Bone marrow (tissue), 2 donors: ENCODE results near the gene CAPRIN2.

Experiments
- DNase-seq, 2 donors: peaks; one replicate each; lab custom pipeline; 2025; lab: John Stamatoyannopoulos, UW

The CAPRIN2 gene

DNA sequence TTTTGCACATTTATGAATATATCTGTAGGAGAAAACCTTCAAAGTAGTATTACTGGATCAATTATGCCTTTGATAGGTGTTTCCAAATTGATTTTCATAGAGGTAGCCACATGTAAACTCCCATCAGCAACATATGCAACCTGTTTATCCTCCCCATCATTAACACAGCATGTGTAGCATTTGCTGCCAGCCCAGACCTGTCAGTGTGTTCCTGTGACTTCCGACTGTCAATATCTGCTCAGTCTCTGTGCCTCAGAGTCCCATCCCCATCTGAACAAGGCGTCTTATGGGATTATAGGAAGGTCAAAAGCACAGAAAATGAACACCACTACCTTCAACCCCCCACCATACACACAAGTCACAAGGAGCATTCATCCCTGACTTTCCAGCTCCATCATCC, 9.5 kb upstream of the CAPRIN2 start:
- DNase-seq, result no peak

DNA sequence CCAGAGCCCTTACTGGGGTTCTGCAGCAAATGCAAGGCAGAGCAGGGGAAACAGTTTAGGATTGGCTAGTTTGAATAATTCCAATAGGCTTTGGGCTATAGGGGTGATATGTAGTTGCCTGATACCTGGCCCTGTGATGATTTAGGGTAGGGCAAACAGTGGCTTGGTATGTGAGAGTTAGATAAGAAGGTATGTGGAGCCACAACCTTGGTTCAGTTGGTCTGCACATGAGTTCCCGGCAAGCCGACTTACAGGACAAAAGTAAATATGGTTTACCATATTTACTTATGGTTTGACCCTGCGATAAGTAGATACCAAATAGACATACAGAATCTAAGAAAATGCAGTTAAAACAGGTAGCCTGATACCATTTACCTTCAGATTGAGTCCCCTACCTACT, 8.3 kb upstream of the CAPRIN2 start:
- DNase-seq, result no peak

DNA sequence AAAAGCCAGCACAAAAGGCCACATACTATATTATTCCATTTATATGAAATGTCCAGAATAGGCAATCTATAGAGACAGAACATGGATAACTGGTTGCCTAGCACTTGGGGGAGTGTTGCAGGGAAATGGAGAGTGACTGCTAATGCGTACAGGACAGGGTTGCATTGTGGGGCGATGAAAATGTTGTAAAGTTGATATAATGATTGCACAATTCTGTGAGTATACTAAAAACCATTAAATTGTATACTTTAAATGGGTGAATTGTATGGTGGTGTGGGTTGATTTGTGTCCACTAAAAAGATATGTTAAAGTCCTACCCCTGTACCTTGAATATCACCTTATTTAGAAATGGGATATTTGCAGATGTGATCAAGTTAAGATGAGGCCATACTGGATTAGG, 7.0 kb upstream of the CAPRIN2 start:
- DNase-seq, result no peak

GRCh38 chr12:30757316-30757715, 2.6 kb upstream of the CAPRIN2 start:
- DNase-seq, result no peak

GRCh38 chr12:30756074-30756473, 1.3 kb upstream of the CAPRIN2 start:
- no peak for DNase-seq

GRCh38 chr12:30755395-30755762, 628 bp upstream of the CAPRIN2 start:
- DNase-seq, result no peak

DNA sequence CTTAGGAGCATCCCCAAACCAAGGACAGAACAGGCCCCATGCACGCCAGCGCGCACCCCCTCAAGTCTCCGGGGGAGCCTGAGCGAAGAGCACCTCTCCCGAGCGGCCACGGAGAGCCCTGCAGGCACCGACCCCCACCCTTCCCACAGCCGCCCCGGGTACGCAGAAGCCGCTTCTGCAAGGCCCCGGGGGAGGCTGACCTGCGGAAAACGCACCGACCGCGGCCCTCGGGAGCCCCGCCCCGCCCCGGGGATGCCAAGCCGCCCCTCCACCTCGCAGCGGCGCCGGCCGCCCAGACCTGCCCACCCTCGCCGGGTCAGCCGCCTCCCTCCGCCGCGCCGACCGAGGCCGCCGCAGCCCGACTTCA, 385 bp downstream of the CAPRIN2 start:
- DNase-seq, result no peak

GRCh38 chr12:30753751-30754382, 884 bp downstream of the CAPRIN2 start:
- DNase-seq, result no peak

DNA sequence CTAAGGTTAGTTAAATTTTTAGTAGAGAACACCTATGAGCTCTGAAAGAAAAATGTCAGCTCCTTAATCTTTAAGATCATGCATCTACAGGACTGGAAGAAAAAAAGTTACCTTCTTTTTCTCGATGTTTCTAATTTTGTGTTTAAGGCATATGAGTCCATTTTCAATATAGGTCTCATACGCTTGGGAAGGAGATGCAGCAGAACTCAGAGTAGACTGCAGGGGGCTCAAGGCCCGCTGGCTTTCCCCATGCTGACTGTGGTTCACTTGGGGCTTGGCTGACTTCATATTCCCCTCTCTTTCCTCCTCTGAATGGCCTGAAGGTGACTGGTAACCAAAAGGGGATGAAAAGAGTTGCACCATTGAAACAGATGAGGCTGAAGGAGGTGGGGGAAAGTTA, 1.5 kb downstream of the CAPRIN2 start:
- DNase-seq, result peak in 1 of 2 donors; percentile 6

GRCh38 chr12:30752255-30752654, 2.5 kb downstream of the CAPRIN2 start:
- no peak for DNase-seq

DNA sequence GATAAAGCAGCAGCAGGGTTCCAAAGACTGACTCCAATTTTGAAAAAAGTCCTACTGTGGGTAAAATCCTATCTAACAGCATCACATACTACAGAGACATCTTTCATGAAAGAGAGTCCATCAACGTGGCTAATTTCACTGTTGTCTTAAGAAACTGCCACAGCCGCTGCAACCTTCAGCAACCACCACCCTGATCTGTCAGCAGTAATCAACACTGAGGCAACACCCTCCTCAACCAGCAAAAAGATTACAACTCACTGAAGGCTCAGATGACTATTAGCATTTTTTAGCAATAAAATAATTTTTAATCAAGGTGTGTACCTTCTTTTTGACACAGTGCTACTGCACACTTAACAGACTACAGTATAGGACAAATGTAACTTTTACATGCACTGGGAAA, 6.6 kb downstream of the CAPRIN2 start:
- no peak for DNase-seq

DNA sequence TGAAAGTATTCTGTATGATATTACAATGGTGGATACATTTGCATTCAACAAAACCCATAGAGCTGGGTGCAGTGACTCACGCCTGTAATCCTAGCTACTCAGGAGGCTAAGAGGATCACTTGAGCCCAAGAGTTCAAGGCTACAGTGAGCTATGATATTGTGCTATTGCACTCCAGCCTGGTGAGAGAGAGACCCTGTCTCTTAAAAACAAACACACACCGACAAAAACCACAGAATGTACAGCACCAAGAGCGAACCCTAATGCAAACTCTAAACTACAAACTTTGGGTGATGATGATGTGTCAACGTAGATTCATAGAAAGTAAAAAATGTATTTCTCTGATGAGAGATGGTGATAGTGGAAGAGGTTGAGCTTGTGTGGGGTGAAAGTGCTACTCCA, 8.6 kb downstream of the CAPRIN2 start:
- DNase-seq, result no peak

- DNase-seq, result no peak
Measured at GRCh38 chr12:30744321-30744720, 10.4 kb downstream of the CAPRIN2 start.

- no peak for DNase-seq
Measured at GRCh38 chr12:30740274-30740673, 14.5 kb downstream of the CAPRIN2 start.

- no peak for DNase-seq
Measured at GRCh38 chr12:30739020-30739419, 15.7 kb downstream of the CAPRIN2 start.

GRCh38 chr12:30732954-30733637, 21.7 kb downstream of the CAPRIN2 start:
- no peak for DNase-seq

DNA sequence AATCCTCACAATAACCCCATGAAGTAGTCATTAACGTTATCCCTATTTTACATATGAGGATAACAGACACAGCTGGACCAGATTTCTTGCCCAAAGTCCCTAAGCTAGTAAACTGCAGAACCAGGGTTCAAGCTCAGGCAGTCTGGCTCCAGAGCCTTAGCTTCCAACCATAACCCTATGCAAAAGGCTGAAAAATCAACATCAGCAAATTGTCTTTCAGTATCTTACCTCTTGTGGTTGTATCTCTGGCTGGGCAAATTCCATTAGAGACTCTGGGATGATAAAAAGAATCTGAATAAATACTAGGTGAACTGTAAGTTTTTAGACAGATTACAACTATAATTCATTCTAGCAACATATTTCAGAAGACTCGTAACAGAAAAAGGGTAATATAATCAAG, 24.7 kb downstream of the CAPRIN2 start:
- no peak for DNase-seq

- DNase-seq, result no peak
Measured at GRCh38 chr12:30729547-30729946, 25.2 kb downstream of the CAPRIN2 start.

GRCh38 chr12:30726647-30727046, 28.1 kb downstream of the CAPRIN2 start:
- no peak for DNase-seq

DNA sequence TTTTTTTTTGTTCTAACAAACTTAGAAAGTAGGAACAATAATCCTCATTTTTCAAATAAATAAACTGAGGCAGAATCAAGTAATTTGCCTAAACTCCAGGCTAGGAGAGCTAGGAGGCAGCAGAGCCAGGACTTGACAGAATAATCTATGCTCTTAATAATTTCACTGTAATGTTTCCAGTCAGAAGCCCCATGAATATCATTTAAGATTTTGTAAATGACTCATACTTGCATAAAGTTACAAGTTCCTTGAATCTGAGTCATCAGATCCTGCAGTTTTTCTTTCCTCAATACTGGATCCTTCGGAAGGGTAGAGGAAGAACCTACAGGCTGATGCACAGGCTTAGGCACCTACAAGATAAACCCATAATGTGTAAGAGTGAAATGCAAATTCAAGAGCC, 29.0 kb downstream of the CAPRIN2 start:
- no peak for DNase-seq

- no peak for DNase-seq
Measured at GRCh38 chr12:30719060-30719459, 35.7 kb downstream of the CAPRIN2 start.

DNA sequence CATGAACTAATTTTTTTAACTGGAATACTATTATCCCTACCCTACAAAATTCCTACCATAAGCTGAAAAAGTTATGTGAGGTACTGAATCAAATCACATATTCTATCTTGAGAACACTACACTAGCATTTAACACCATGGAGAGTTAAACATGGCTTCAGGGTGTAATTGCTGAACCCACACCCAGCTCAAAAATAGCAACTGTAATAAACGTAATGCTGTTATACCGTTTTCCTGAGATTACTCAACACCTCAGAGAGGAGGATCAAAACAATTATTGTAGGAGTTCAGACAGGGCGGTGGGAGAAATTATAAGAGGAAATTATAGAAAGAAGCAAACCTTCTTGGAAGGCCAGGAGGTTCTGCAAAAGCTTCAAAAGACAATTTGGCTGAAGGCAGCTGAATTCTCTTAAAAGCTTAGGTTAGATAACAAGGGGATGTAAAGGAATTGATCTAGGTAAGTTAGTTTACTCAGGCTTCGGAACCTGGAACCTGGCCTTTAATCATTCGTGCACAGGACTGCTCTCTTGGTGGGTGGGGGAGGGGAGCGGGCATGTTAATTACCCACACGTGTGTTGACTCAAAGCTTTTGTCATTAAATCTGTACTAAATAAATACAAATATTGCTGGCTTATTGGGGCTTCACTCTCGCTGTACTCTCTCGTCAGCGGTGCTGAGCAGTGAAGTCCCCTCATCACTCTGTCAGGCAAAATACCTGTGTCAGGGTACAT, 47.0 kb downstream of the CAPRIN2 start:
- no peak for DNase-seq

DNA sequence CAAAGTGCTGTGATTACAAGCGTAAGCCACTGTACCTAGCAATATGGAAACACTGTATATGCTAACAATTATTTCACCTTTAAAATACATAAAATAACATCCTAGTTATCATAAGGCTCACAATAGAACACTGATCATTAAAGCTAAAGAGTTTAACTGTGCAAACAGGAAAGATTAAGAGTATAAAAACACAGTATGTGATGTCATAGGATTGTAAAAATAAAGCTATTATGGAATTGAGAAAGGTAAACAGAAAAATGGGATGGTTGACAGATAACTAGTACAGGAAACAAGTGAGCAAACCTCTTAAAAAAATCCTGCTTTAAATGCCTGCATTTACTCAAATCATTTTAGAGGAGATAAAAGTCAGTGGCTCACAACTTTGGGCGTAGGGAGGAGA, 48.3 kb downstream of the CAPRIN2 start:
- no peak for DNase-seq

GRCh38 chr12:30701056-30701455, 53.7 kb downstream of the CAPRIN2 start:
- DNase-seq, result no peak
